B cell (primary cell): Measurements from ENCODE around the gene SNX10. TPM values are rescaled to one million over a fixed set of nuclear protein-coding genes. Genes with fewer than 3 reads are reported as not detected.

Experiments
- ATAC-seq: fragments of 200-7000 bp; cut with Tn5 transposase; one replicate; pipeline ENCODE4 v1.10.0; 2021; ENCODE audit warnings: low read depth, mild to moderate bottlenecking, moderate number of reproducible peaks, moderate library complexity
- CTCF ChIA-PET: fragments of 350-600 bp; sonication (Branson Sonifier 250); formaldehyde crosslinking; loops from one replicate; lab custom pipeline; 2021; ENCODE audit warnings: antibody characterized with exemption, inconsistent platforms; lab: Charles Lee
- POLR2A ChIA-PET: fragments of 350-600 bp; sonication (Branson Sonifier 250); formaldehyde crosslinking; loops from one replicate; lab custom pipeline; 2021; ENCODE audit warnings: antibody characterized with exemption; lab: Charles Lee
- DNase-seq: peaks from one replicate; pipeline ENCODE4 v3.0.0; 2013
- H2AFZ ChIP-seq: 2 replicates; pipeline ENCODE4 v1.6.1; 2012; ENCODE audit warnings: mild to moderate bottlenecking, low read depth, low read length; ENCODE audit not compliant: insufficient read depth, poor library complexity, severe bottlenecking
- H3K27ac ChIP-seq, 2 donors: 1 replicate in 1 of 2; 2 replicates in 1 of 2; pipeline ENCODE4 v1.5.1; 2012 to 2013; ENCODE audit warnings: low read length in 2 of 2, mild to moderate bottlenecking in 2 of 2, moderate library complexity in 1 of 2
- H3K27me3 ChIP-seq, 4 experiments: fragments of 200-600 bp in 1 of 4; sonication (generic) in 1 of 4; replicated peaks in 1 of 4; 1 replicate in 2 of 4; 2 replicates in 2 of 4; pipeline versions ENCODE4 v1.6.1 to v1.7.0; 2013 to 2016; ENCODE audit warnings: low read length in 3 of 4, mild to moderate bottlenecking in 2 of 4, mixed read lengths in 1 of 4, moderate library complexity in 1 of 4; ENCODE audit not compliant: insufficient read depth in 4 of 4, control insufficient read depth in 3 of 4; ENCODE audit errors: control extremely low read depth in 1 of 4
- H3K36me3 ChIP-seq, 2 experiments: replicated peaks in 1 of 2; 1 replicate in 1 of 2; 2 replicates in 1 of 2; pipeline versions ENCODE4 v1.6.1 to v1.7.1; 2013; ENCODE audit warnings: low read length in 1 of 2; ENCODE audit not compliant: insufficient read depth in 2 of 2, control insufficient read depth in 1 of 2; ENCODE audit errors: control extremely low read depth in 1 of 2, extremely low read depth in 1 of 2
- H3K4me1 ChIP-seq, 2 donors: fragments of 200-600 bp in 1 of 2; sonication (generic) in 1 of 2; 1 replicate in 1 of 2; 2 replicates in 1 of 2; pipeline versions ENCODE4 v1.5.1 to v1.6.1; 2013 to 2017; ENCODE audit warnings: low read length in 2 of 2; ENCODE audit not compliant: control insufficient read depth in 2 of 2, insufficient read depth in 2 of 2
- H3K4me2 ChIP-seq: replicated peaks from 2 replicates; pipeline ENCODE3; 2012; ENCODE audit warnings: mild to moderate bottlenecking, low read depth, low read length; ENCODE audit not compliant: poor library complexity, severe bottlenecking
- H3K4me3 ChIP-seq, 5 experiments: fragments of 200-600 bp in 1 of 5; sonication (generic) in 1 of 5; 1 replicate in 3 of 5; 2 replicates in 2 of 5; pipeline versions ENCODE4 v1.5.1 to v1.7.0; 2011 to 2016; ENCODE audit warnings: low read length in 4 of 5, mild to moderate bottlenecking in 4 of 5, low read depth in 2 of 5, control low read depth in 1 of 5, moderate library complexity in 1 of 5; ENCODE audit not compliant: insufficient read depth in 1 of 5; ENCODE audit errors: control extremely low read depth in 1 of 5, extremely low read depth in 1 of 5
- H3K79me2 ChIP-seq: fragments of 200-600 bp; sonication (generic); one replicate; pipeline ENCODE4 v1.6.0; 2016; ENCODE audit warnings: low read length; ENCODE audit not compliant: control insufficient read depth, insufficient read depth
- H3K9ac ChIP-seq: fragments of 200-600 bp; sonication (generic); 2 replicates; pipeline ENCODE4 v1.6.1; 2017; ENCODE audit warnings: mild to moderate bottlenecking, low read length, moderate library complexity
- H3K9me3 ChIP-seq, 3 donors: one replicate each; pipeline versions ENCODE4 v1.6.1 to v1.7.1; 2013; ENCODE audit warnings: low read length in 2 of 3; ENCODE audit not compliant: control insufficient read depth in 2 of 3, insufficient read depth in 1 of 3; ENCODE audit errors: control extremely low read depth in 1 of 3
- H4K20me1 ChIP-seq: 2 replicates; pipeline ENCODE4 v1.6.0; 2012; ENCODE audit warnings: mild to moderate bottlenecking, low read length; ENCODE audit not compliant: insufficient read depth, control insufficient read depth, poor library complexity, severe bottlenecking
- H3K27ac Mint-ChIP-seq: one replicate; pipeline ENCODE4 v1.8.0; 2021; ENCODE audit warnings: mixed read lengths
- H3K27me3 Mint-ChIP-seq: one replicate; pipeline ENCODE4 v1.8.0; 2021; ENCODE audit warnings: mixed read lengths
- H3K4me1 Mint-ChIP-seq: one replicate; pipeline ENCODE4 v1.8.0; 2021; ENCODE audit warnings: mixed read lengths
- H3K4me3 Mint-ChIP-seq: one replicate; pipeline ENCODE4 v1.8.0; 2021; ENCODE audit warnings: mixed read lengths
- H3K9me3 Mint-ChIP-seq: one replicate; pipeline ENCODE4 v1.8.0; 2022; ENCODE audit warnings: mixed read lengths; ENCODE audit not compliant: insufficient read depth
- CTCF ChIP-seq: fragments of 200-600 bp; IDR thresholded peaks from one replicate; pipeline ENCODE4 v1.8.0; 2022; ENCODE audit warnings: antibody characterized with exemption, mild to moderate bottlenecking
- EZH2 ChIP-seq: IDR thresholded peaks from 2 replicates; pipeline ENCODE4 v1.6.1; 2012; ENCODE audit warnings: borderline replicate concordance, low read depth, mild to moderate bottlenecking, moderate library complexity, low read length; ENCODE audit not compliant: insufficient read depth, poor library complexity, severe bottlenecking
- WGBS: methylation state at CpG from one replicate; pipeline ENCODE4 v1.1.5; 2013; ENCODE audit warnings: missing lambda C conversion rate; ENCODE audit not compliant: insufficient coverage; 5-methylcytosine and 5-hydroxymethylcytosine counted together
- intact Hi-C: fragments of 100-400 bp; cut with micrococcal nuclease; formaldehyde crosslinking; loops from one replicate; pipeline ENCODE4 v1.10.0; 2022
- polyA minus RNA-seq: library from RNA; depleted of rRNA, polyadenylated mRNA; stranded (reverse); fragments of >200 nt; gene quantifications from 2 replicates; pipeline ENCODE4 v1.2.3, GENCODE V29; 2012
- polyA plus RNA-seq: library from polyadenylated mRNA; depleted of rRNA; stranded (reverse); fragments of >200 nt; gene quantifications from 2 replicates; pipeline ENCODE4 v1.2.3, GENCODE V29; 2012
- total RNA-seq, 2 donors: library from RNA; stranded (reverse); fragments of 120-200 nt in 1 of 2; gene quantifications; 1 replicate in 1 of 2; 2 replicates in 1 of 2; pipeline versions ENCODE4 v1.2.3 to v1.2.4, GENCODE V29; 2013 to 2022

SNX10 gene
- total RNA-seq (26.5 and 33.6 TPM in 2 replicates), polyA plus RNA-seq (29.2 and 35.5 TPM in 2 replicates), polyA minus RNA-seq (13.8 and 22.6 TPM in 2 replicates)
- total RNA-seq (2013), result 56.5 TPM

- TF ChIP-seq CTCF (peak; percentile 46), EZH2 (no peak)
- intact Hi-C loops, result loop anchor here (1.0 to 5.0 kb wide), 10 partner anchors 13 to 399 kb away; partner anchors contain the start of genes CBX3 and HNRNPA2B1
- Mint-ChIP-seq H3K9me3 (no peaks in the 10 kb centered on the region), H3K4me1 (peaks cover 45% of the 10 kb centered on the region), H3K27me3 (no peaks in the 10 kb centered on the region), H3K4me3 (peak within 1 kb of the TSS; percentile 94), H3K27ac (peak within 1 kb of the TSS; percentile 96)
- ChIA-PET CTCF (interaction anchor here (1.0 to 11.3 kb wide), 19 partner anchors 13 to 400 kb away, joined by 3 to 190 read pairs (median 7); no protein-coding TSS in a partner anchor), POLR2A (interaction anchor here (0.6 to 1.0 kb wide), 3 partner anchors 9 to 69 kb away, joined by 3 to 6 read pairs (median 4); no protein-coding TSS in a partner anchor)
- Histone ChIP-seq H3K9ac (peak within 1 kb of the TSS; percentile 96), H3K4me1 (peaks cover 42 to 50% of the 10 kb centered on the region in 2 donors), H4K20me1 (peaks cover 4% of the 10 kb centered on the region), H3K4me2 (peak within 1 kb of the TSS; percentile 85), H3K79me2 (peaks cover 47% of the 10 kb centered on the region), H3K4me3 (peak within 1 kb of the TSS; percentile 89 to 96 (median 90)), H2AFZ (peak within 1 kb of the TSS; percentile 95), H3K27ac (peak within 1 kb of the TSS; percentile 60 to 82), H3K27me3 (no peaks in the 10 kb centered on the region), H3K9me3 (no peaks in the 10 kb centered on the region), H3K36me3 (peaks cover 1 to 11% of the 10 kb centered on the region in 2 experiments)
- ATAC-seq, result peak; percentile 78
- WGBS, result under 1% methylated on average over 71 of the region's 74 CpGs
- peak; percentile 90 for DNase-seq
Measured at GRCh38 chr7:26291699-26292538, at the start of gene SNX10. SNX10 (plus strand) TSS chr7:26291862; CDS start chr7:26346443, 54,581 bp downstream.

GRCh38 chr7:26245150-26245549, 46.5 kb upstream of the SNX10 start:
- Histone ChIP-seq H3K79me2 (no peaks in the 10 kb centered on the region), H4K20me1 (no peaks in the 10 kb centered on the region), H3K36me3 (no peaks in the 10 kb centered on the region), H3K4me1 (no peaks in the 10 kb centered on the region), H3K27ac (no peak overlapping the region), H3K4me2 (no peak overlapping the region), H2AFZ (no peak overlapping the region), H3K4me3 (no peak overlapping the region), H3K9ac (no peak overlapping the region), H3K9me3 (no peaks in the 10 kb centered on the region), H3K27me3 (no peaks in the 10 kb centered on the region)
- ATAC-seq, result no peak
- H3K27ac Mint-ChIP-seq, result no peak overlapping the region
- H3K27me3 Mint-ChIP-seq, result no peaks in the 10 kb centered on the region
- H3K4me1 Mint-ChIP-seq, result no peaks in the 10 kb centered on the region
- intact Hi-C loops, result no loop called here
- no peak for DNase-seq
- no peaks in the 10 kb centered on the region for H3K9me3 Mint-ChIP-seq
- ChIA-PET POLR2A (no interaction called here), CTCF (no interaction called here)
- H3K4me3 Mint-ChIP-seq, result no peak overlapping the region
- no peak for TF ChIP-seq EZH2
- TF ChIP-seq CTCF, result no peak
- WGBS, result 95% methylated on average over 13 of the region's 13 CpGs
